MM.1S (cell line): ENCODE data around the gene ALKBH5.

Experiments used
- DNase-seq: peaks from one replicate; pipeline ENCODE4 v3.0.0-alpha.2; 2015
- H2AFZ ChIP-seq: fragments of 300-600 bp; sonication (generic); 2 replicates; pipeline ENCODE4 v1.6.0; 2016; ENCODE audit warnings: antibody characterized with exemption, low read length
- H3F3A ChIP-seq: fragments of 300-600 bp; sonication (generic); 2 replicates; pipeline ENCODE4 v1.6.1; 2016; ENCODE audit warnings: mild to moderate bottlenecking, antibody characterized with exemption, low read length, moderate library complexity, mixed read lengths; ENCODE audit not compliant: insufficient read depth
- H3K27ac ChIP-seq: fragments of 300-600 bp; sonication (generic); 2 replicates; pipeline ENCODE4 v1.5.1; 2016; ENCODE audit warnings: mild to moderate bottlenecking, low read length
- H3K27me3 ChIP-seq: fragments of 300-600 bp; sonication (generic); replicated peaks from 2 replicates; pipeline ENCODE4 v1.6.0; 2016; ENCODE audit warnings: low read length; ENCODE audit not compliant: insufficient read depth
- H3K36me3 ChIP-seq: fragments of 300-600 bp; sonication (generic); replicated peaks from 2 replicates; pipeline ENCODE4 v1.6.1; 2016; ENCODE audit warnings: mild to moderate bottlenecking, low read length, mixed read lengths; ENCODE audit not compliant: insufficient read depth
- H3K4me1 ChIP-seq: fragments of 300-600 bp; sonication (generic); 2 replicates; pipeline ENCODE4 v1.6.1; 2016; ENCODE audit warnings: low read length, mixed read lengths
- H3K4me2 ChIP-seq: fragments of 300-600 bp; sonication (generic); 2 replicates; pipeline ENCODE4 v1.6.0; 2016; ENCODE audit warnings: low read depth, low read length
- H3K4me3 ChIP-seq: fragments of 300-600 bp; sonication (generic); 2 replicates; pipeline ENCODE4 v1.5.1; 2016; ENCODE audit warnings: low read length, mixed read lengths
- H3K79me2 ChIP-seq: fragments of 300-600 bp; sonication (generic); 2 replicates; pipeline ENCODE4 v1.6.1; 2016; ENCODE audit warnings: mixed run types, low read length, mixed read lengths
- H3K9ac ChIP-seq: fragments of 300-600 bp; sonication (generic); 2 replicates; pipeline ENCODE4 v1.6.1; 2016; ENCODE audit warnings: low read length, mixed read lengths
- H3K9me2 ChIP-seq: fragments of 300-600 bp; sonication (generic); replicated peaks from 2 replicates; pipeline ENCODE4 v1.6.1; 2016; ENCODE audit warnings: mild to moderate bottlenecking, low read length, mixed read lengths; ENCODE audit not compliant: insufficient read depth
- H3K9me3 ChIP-seq: fragments of 300-600 bp; sonication (generic); replicated peaks from 2 replicates; pipeline ENCODE4 v1.6.1; 2016; ENCODE audit warnings: mild to moderate bottlenecking, low read length, mixed read lengths; ENCODE audit not compliant: insufficient read depth
- H4K20me1 ChIP-seq: fragments of 300-600 bp; sonication (generic); 2 replicates; pipeline ENCODE4 v1.6.1; 2016; ENCODE audit warnings: mild to moderate bottlenecking, low read length, moderate library complexity, mixed read lengths; ENCODE audit not compliant: insufficient read depth
- EZH2 ChIP-seq: fragments of 300-600 bp; sonication (generic); optimal IDR thresholded peaks from 2 replicates; pipeline ENCODE3; 2017; ENCODE audit warnings: low read depth, mild to moderate bottlenecking, antibody characterized with exemption, low read length, mixed read lengths
- EZH2phosphoT487 ChIP-seq: fragments of 300-600 bp; sonication (generic); IDR thresholded peaks from 2 replicates; pipeline ENCODE4 v1.6.1; 2018; ENCODE audit warnings: antibody characterized with exemption, low read length
- TF ChIP-seq, protein P1 (sequence below): fragments of 300-600 bp; sonication (generic); IDR thresholded peaks from 2 replicates; pipeline ENCODE4 v1.5.1; 2016; ENCODE audit warnings: antibody characterized with exemption, low read length, mixed read lengths

Gene ALKBH5

DNA sequence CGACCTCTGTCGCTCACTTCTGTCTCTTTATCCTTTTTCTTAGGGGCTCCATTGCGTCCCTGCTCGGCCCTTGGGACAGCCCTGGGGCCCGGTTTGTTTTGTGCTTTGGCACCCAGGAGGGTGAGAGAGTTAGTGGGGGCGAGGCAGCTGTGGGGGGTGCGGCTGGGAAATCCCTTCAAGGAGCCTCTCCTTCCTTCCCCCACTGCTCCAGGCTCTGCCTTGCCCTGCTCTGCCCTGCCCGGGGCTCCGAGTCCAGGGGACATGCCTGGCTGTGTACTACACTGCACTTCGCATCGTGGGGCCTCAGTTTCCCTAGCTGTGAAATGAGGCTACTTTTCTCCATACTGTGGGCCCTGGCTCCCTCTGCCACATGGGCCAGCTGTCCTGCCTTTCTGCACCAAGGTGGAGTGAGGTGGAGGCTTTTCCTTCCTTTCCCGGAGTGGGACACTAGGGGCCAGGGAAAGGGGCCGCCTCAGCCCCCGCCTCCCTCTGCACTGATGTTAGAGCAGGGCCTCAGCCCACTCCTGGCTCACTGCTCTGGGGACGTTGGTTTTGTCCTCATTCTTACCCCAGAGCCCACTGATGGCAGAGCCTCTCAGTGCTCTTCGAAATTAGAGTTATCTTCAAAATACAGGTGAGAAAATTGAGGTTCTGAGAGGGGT lies 42.8 kb downstream of the ALKBH5 start:
- H3K4me3 ChIP-seq, result peak overlapping the region; percentile 69

DNA sequence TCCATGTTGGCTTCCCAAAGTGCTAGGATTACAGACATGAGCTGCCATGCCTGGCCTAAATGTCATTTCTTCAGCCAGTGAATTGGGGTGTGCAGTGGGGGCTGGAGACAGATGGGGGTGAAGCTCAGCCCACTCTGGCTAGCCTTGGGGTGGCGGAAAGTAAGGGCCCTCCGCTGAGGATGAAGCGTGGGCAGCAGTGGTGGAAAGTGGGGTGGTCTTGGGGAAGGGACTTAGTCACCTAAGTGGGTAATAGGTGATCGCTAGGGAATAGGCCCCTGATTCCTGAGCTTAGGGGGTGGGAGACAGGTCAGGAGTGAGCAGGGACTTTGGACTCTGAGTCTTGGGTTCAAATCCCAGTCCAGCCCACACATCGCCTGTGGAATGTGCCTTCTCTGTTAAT lies 44.0 kb downstream of the ALKBH5 start:
- H4K20me1 ChIP-seq, result no peaks in the 10 kb centered on the region

More for the DNA sequence above, 42.8 kb downstream of the ALKBH5 start:
- no peaks in the 10 kb centered on the region for H3K9me2 ChIP-seq
- H3K4me2 ChIP-seq, result peak overlapping the region; percentile 78
- no peaks in the 10 kb centered on the region for H4K20me1 ChIP-seq
- TF ChIP-seq EZH2 (no peak), EZH2phosphoT487 (no peak)
- TF ChIP-seq, protein P1, sequence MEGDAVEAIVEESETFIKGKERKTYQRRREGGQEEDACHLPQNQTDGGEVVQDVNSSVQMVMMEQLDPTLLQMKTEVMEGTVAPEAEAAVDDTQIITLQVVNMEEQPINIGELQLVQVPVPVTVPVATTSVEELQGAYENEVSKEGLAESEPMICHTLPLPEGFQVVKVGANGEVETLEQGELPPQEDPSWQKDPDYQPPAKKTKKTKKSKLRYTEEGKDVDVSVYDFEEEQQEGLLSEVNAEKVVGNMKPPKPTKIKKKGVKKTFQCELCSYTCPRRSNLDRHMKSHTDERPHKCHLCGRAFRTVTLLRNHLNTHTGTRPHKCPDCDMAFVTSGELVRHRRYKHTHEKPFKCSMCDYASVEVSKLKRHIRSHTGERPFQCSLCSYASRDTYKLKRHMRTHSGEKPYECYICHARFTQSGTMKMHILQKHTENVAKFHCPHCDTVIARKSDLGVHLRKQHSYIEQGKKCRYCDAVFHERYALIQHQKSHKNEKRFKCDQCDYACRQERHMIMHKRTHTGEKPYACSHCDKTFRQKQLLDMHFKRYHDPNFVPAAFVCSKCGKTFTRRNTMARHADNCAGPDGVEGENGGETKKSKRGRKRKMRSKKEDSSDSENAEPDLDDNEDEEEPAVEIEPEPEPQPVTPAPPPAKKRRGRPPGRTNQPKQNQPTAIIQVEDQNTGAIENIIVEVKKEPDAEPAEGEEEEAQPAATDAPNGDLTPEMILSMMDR, result no peak
- peak overlapping the region; percentile 83 for H2AFZ ChIP-seq
- no peaks in the 10 kb centered on the region for H3K27me3 ChIP-seq
- peak overlapping the region; percentile 39; the same call in 1 of the 2 replicates for H3K9ac ChIP-seq
- H3K36me3 ChIP-seq, result no peaks in the 10 kb centered on the region
- no peaks in the 10 kb centered on the region for H3K4me1 ChIP-seq
- no peak for DNase-seq
- 0 out of 2 replicates have a peak, but pooled peaks cover 4% of the 10 kb centered on the region for H3K79me2 ChIP-seq
- H3F3A ChIP-seq, result no peaks in the 10 kb centered on the region
- H3K27ac ChIP-seq, result no peak overlapping the region
- no peaks in the 10 kb centered on the region for H3K9me3 ChIP-seq

DNA sequence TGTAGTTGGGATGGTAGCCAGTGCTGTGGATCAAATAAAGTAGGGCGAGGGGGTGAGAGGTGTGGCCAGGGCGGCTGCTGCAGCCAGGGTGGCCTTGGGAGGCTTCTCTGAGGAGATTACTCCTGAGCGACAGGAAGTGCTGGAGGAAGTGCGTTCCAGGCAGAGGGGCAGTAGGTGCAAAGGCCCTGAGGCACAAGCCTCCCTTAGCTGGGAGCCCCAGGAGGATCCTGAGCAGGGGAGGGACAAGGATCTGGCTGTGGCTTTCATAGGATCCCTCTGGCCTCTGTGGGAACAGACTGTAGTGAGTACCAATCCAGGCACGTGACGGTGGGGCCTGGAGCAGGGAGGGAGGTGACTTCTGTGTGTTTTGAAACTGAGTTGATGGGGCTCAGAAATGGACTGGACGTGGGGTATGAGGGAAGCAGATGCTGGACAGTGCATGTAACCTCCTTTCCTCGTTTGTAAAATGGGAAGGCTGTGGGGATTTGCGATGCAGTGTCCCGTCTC lies 44.6 kb downstream of the ALKBH5 start:
- Histone ChIP-seq H3K4me1 (no peaks in the 10 kb centered on the region), H4K20me1 (no peaks in the 10 kb centered on the region), H3K27me3 (no peaks in the 10 kb centered on the region), H3K4me3 (no peak overlapping the region), H3K9ac (no peak overlapping the region), H3F3A (no peaks in the 10 kb centered on the region), H3K36me3 (no peaks in the 10 kb centered on the region), H3K9me3 (no peaks in the 10 kb centered on the region), H3K9me2 (no peaks in the 10 kb centered on the region), H3K27ac (no peak overlapping the region), H3K79me2 (0 out of 2 replicates have a peak, but pooled peaks cover 4% of the 10 kb centered on the region), H3K4me2 (no peak overlapping the region), H2AFZ (no peak overlapping the region)
- TF ChIP-seq, protein P1, result no peak
- TF ChIP-seq EZH2 (no peak), EZH2phosphoT487 (no peak)
- DNase-seq, result no peak

More for the DNA sequence above, 44.0 kb downstream of the ALKBH5 start:
- H3F3A ChIP-seq, result no peaks in the 10 kb centered on the region
- DNase-seq, result no peak
- H3K9me2 ChIP-seq, result no peaks in the 10 kb centered on the region
- no peaks in the 10 kb centered on the region for H3K27me3 ChIP-seq
- 0 out of 2 replicates have a peak, but pooled peaks cover 4% of the 10 kb centered on the region for H3K79me2 ChIP-seq
- H3K4me2 ChIP-seq, result no peak overlapping the region
- no peak overlapping the region for H3K4me3 ChIP-seq
- H2AFZ ChIP-seq, result no peak overlapping the region
- H3K36me3 ChIP-seq, result no peaks in the 10 kb centered on the region
- no peak overlapping the region for H3K9ac ChIP-seq
- H3K27ac ChIP-seq, result no peak overlapping the region
- H3K4me1 ChIP-seq, result no peaks in the 10 kb centered on the region
- H3K9me3 ChIP-seq, result no peaks in the 10 kb centered on the region
- TF ChIP-seq EZH2, result no peak
- TF ChIP-seq, protein P1, result no peak
- TF ChIP-seq EZH2phosphoT487, result no peak
